OCI-LY7 (cell line): Measurements from ENCODE around the gene TMEM18. TPM values are rescaled to one million over a fixed set of nuclear protein-coding genes. Genes with fewer than 3 reads are reported as not detected.

ENCODE experiments used
- BruUV-seq: library from RNA; stranded (reverse); fragments of 400-500 nt; replicated peaks from 2 replicates; lab custom pipeline; 2021; lab: Mats Ljungman, UMichigan
- CTCF ChIA-PET: fragments of 300-600 bp; sonication (Branson Sonifier 250); formaldehyde crosslinking; loops from one replicate; lab custom pipeline; 2022; ENCODE audit warnings: antibody characterized with exemption; ENCODE audit not compliant: unreplicated experiment; lab: Charles Lee
- POLR2A ChIA-PET: fragments of 300-600 bp; sonication (Branson Sonifier 250); formaldehyde crosslinking; loops from one replicate; lab custom pipeline; 2022; ENCODE audit warnings: antibody characterized with exemption; lab: Charles Lee
- DNase-seq: peaks from one replicate; pipeline ENCODE4 v3.0.0-alpha.2; 2015; ENCODE audit warnings: low spot score
- H2AFZ ChIP-seq: fragments of 200-600 bp; sonication (generic), shearing (Covaris generic); 2 replicates; pipeline ENCODE4 v1.6.1; 2014; ENCODE audit warnings: mild to moderate bottlenecking, antibody characterized with exemption, low read length, moderate library complexity
- H3K27ac ChIP-seq: fragments of 200-600 bp; sonication (generic); 2 replicates; pipeline ENCODE4 v1.5.1; 2014; ENCODE audit warnings: mixed run types, low read depth, mild to moderate bottlenecking, moderate library complexity, low read length, inconsistent platforms; ENCODE audit not compliant: poor library complexity, severe bottlenecking
- H3K36me3 ChIP-seq: fragments of 200-600 bp; sonication (generic); 2 replicates; pipeline ENCODE4 v1.6.1; 2014; ENCODE audit warnings: mild to moderate bottlenecking, antibody characterized with exemption, low read length, moderate library complexity, mixed read lengths; ENCODE audit not compliant: insufficient read depth
- H3K4me1 ChIP-seq: fragments of 200-600 bp; sonication (generic); 2 replicates; pipeline ENCODE4 v1.5.1; 2014; ENCODE audit warnings: mild to moderate bottlenecking, low read length; ENCODE audit not compliant: insufficient read depth, poor library complexity, severe bottlenecking
- H3K4me2 ChIP-seq: fragments of 200-600 bp; sonication (generic); 2 replicates; pipeline ENCODE4 v1.6.1; 2014; ENCODE audit warnings: mild to moderate bottlenecking, low read length
- H3K4me3 ChIP-seq: fragments of 200-600 bp; sonication (generic); 2 replicates; pipeline ENCODE4 v1.5.1; 2014; ENCODE audit warnings: mild to moderate bottlenecking, low read depth, low read length; ENCODE audit not compliant: poor library complexity, severe bottlenecking
- H3K79me2 ChIP-seq: fragments of 200-600 bp; sonication (generic); 2 replicates; pipeline ENCODE4 v1.6.1; 2016; ENCODE audit warnings: low read depth, mild to moderate bottlenecking, low read length, moderate library complexity, mixed read lengths; ENCODE audit not compliant: insufficient read depth
- H3K9me2 ChIP-seq: fragments of 200-600 bp; sonication (generic); 2 replicates; pipeline ENCODE4 v1.6.1; 2016; ENCODE audit warnings: mild to moderate bottlenecking, low read length, mixed read lengths; ENCODE audit not compliant: insufficient read depth
- H3K9me3 ChIP-seq: fragments of 200-600 bp; sonication (generic); 2 replicates; pipeline ENCODE4 v1.6.1; 2014; ENCODE audit warnings: mild to moderate bottlenecking, mixed run types, low read length, mixed read lengths
- H4K20me1 ChIP-seq: fragments of 200-600 bp; sonication (generic); 2 replicates; pipeline ENCODE4 v1.6.1; 2014; ENCODE audit warnings: mild to moderate bottlenecking, antibody characterized with exemption, low read length, moderate library complexity, mixed read lengths; ENCODE audit not compliant: insufficient read depth
- EZH2phosphoT487 ChIP-seq: fragments of 200-600 bp; sonication (generic); IDR thresholded peaks from 2 replicates; pipeline ENCODE4 v1.6.1; 2018; ENCODE audit warnings: low read depth, borderline replicate concordance, mild to moderate bottlenecking, mixed run types, antibody characterized with exemption, low read length, moderate library complexity, mixed read lengths
- intact Hi-C: fragments of 100-400 bp; cut with micrococcal nuclease; formaldehyde crosslinking; loops from one replicate; pipeline ENCODE4 v1.10.0; 2022; ENCODE audit not compliant: unreplicated experiment
- total RNA-seq, 2 experiments: library from RNA; depleted of rRNA in 1 of 2; stranded (reverse); fragments of >200 nt in 1 of 2; shearing (Covaris generic) in 1 of 2; gene quantifications; 2 replicates each; pipeline ENCODE4 v1.2.3, GENCODE V29; 2014 to 2022
- TF ChIP-seq, protein P1 (sequence below): fragments of 200-600 bp; sonication (generic); conservative IDR thresholded peaks from 2 replicates; pipeline ENCODE4 v1.5.1; 2014; ENCODE audit warnings: mild to moderate bottlenecking, antibody characterized with exemption, low read length, moderate library complexity, mixed read lengths

Gene TMEM18
- total RNA-seq, 2 experiments from 2014 or later: 18.2 to 31.1 TPM

DNA sequence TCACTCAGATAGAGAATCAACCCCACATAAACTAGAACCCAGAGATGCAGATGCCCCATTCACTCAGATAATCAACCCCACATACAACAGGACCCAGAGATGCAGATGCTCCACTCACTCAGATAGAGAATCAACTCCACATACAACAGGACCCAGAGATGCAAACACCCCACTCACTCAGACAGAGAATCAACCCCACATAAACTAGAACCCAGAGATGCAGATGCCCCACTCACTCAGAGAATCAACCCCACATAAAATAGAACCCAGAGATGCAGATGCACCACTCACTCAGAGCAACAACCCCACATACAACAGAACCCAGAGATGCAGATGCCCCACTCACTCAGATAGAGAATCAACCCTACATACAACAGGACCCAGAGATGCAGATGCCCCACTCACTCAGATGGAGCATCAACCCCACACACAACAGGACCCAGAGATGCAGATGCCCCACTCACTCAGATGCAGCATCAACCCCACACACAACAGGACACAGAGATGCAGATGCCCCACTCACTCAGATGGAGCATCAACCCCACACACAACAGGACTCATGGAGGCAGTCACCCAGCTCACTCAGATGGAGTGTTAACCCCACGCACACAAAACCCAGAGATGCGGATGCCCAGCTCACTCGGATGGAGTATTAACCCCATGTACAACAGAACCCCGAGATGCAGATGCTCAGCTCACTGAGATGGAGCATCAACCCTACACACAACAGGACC, 11.7 kb downstream of the TMEM18 start:
- Histone ChIP-seq H3K4me1 (peaks cover 6% of the 10 kb centered on the region), H3K79me2 (no peaks in the 10 kb centered on the region), H2AFZ (no peak overlapping the region), H3K36me3 (peaks cover 75% of the 10 kb centered on the region), H3K27ac (no peak overlapping the region), H3K4me3 (no peak overlapping the region), H3K4me2 (no peak overlapping the region), H3K9me2 (no peaks in the 10 kb centered on the region), H4K20me1 (no peaks in the 10 kb centered on the region), H3K9me3 (peaks cover 12% of the 10 kb centered on the region; the same call in 1 of the 2 replicates)
- CTCF ChIA-PET: no interaction called here
- POLR2A ChIA-PET: no interaction called here
- no peak for DNase-seq
- intact Hi-C loops: no loop called here
- BruUV-seq: no TSS peak
- TF ChIP-seq EZH2phosphoT487: no peak
- TF ChIP-seq, protein P1, sequence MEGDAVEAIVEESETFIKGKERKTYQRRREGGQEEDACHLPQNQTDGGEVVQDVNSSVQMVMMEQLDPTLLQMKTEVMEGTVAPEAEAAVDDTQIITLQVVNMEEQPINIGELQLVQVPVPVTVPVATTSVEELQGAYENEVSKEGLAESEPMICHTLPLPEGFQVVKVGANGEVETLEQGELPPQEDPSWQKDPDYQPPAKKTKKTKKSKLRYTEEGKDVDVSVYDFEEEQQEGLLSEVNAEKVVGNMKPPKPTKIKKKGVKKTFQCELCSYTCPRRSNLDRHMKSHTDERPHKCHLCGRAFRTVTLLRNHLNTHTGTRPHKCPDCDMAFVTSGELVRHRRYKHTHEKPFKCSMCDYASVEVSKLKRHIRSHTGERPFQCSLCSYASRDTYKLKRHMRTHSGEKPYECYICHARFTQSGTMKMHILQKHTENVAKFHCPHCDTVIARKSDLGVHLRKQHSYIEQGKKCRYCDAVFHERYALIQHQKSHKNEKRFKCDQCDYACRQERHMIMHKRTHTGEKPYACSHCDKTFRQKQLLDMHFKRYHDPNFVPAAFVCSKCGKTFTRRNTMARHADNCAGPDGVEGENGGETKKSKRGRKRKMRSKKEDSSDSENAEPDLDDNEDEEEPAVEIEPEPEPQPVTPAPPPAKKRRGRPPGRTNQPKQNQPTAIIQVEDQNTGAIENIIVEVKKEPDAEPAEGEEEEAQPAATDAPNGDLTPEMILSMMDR: no peak

DNA sequence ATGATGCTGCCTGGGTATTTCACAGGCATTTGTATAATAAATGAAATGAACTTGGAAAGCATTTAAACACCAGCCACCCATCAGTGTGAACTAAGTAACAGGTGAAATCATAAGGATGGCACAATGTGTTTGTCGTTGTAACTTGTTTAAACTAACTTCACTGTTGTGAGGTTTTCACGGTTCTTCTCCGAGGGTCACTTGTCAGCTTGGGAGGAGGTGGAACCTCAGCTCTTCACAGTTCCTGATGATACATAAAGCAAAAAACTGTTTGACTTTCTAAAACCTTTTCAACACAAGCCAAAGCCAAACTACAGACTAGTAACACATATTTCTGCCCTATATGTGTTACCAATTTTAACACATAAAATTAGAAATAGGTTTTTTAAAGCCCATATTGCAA, 13.1 kb downstream of the TMEM18 start:
- H2AFZ ChIP-seq: no peak overlapping the region
- peaks cover 60% of the 10 kb centered on the region for H3K36me3 ChIP-seq
- no peak for TF ChIP-seq EZH2phosphoT487
- TF ChIP-seq, protein P1: no peak
- intact Hi-C loops: no loop called here
- no peak overlapping the region for H3K4me3 ChIP-seq
- no peak overlapping the region for H3K4me2 ChIP-seq
- no TSS peak for BruUV-seq
- no peak overlapping the region for H3K27ac ChIP-seq
- no peaks in the 10 kb centered on the region for H3K9me2 ChIP-seq
- no peaks in the 10 kb centered on the region for H4K20me1 ChIP-seq
- ChIA-PET POLR2A (no interaction called here), CTCF (no interaction called here)
- H3K79me2 ChIP-seq: no peaks in the 10 kb centered on the region
- peaks cover 6% of the 10 kb centered on the region for H3K4me1 ChIP-seq
- no peak for DNase-seq
- peaks cover 12% of the 10 kb centered on the region; the same call in 1 of the 2 replicates for H3K9me3 ChIP-seq

DNA sequence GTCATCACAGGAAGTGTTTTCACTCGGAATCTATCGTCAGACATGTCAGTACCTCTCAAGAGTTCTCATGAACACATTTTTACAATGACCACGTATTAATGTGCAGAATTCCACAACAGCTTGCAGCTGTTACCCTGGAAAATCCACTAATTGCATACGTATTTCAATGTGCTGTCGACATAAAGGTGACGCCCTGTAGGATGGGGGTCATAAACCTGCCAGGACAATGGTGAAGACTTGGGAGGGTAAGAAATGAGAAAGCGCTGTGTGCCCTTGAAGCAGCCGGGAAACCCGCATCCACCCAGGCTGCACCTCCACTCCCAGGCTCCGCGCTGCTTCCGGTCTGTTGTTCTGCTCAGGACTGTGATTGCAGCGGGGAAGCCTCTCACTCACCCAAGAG, 14.0 kb downstream of the TMEM18 start:
- Histone ChIP-seq H3K9me3 (peaks cover 12% of the 10 kb centered on the region; the same call in 1 of the 2 replicates), H3K27ac (no peak overlapping the region), H2AFZ (no peak overlapping the region), H3K36me3 (peaks cover 52% of the 10 kb centered on the region), H4K20me1 (no peaks in the 10 kb centered on the region), H3K4me1 (peaks cover 6% of the 10 kb centered on the region), H3K4me2 (no peak overlapping the region), H3K4me3 (no peak overlapping the region), H3K79me2 (no peaks in the 10 kb centered on the region), H3K9me2 (no peaks in the 10 kb centered on the region)
- ChIA-PET POLR2A (no interaction called here), CTCF (no interaction called here)
- no peak for DNase-seq
- TF ChIP-seq EZH2phosphoT487: no peak
- TF ChIP-seq, protein P1: no peak
- intact Hi-C loops: no loop called here
- BruUV-seq: no TSS peak
